ENCODE data around the gene GCC2. TPM values are rescaled to one million over a fixed set of nuclear protein-coding genes. Genes with fewer than 3 reads are reported as not detected.

GCC2 gene
- total RNA-seq, 2 donors from 2014 or later: 12.8 to 16.1 TPM

Other genes starting within 250 kb of the GCC2 start
- gene SULT1C3, start 209.2 kb upstream of the GCC2 start, total RNA-seq: not detected
- 1 to 10 TPM in 1 of 2 donors, not detected in 1; 1.9 TPM for gene SULT1C2, start 160.3 kb upstream of the GCC2 start, total RNA-seq
- gene SULT1C4, start 71.3 kb upstream of the GCC2 start, total RNA-seq: 10 to 100 TPM in 1 of 2 donors, 1 to 10 TPM in 1; 9.8 to 16.0 TPM
- gene LIMS1, start 85.3 kb downstream of the GCC2 start, total RNA-seq: 100 to 1,000 TPM in 1 of 2 donors, 10 to 100 TPM in 1; 66.7 to 106 TPM